Astrocyte of the spinal cord (primary cell): Measurements from ENCODE around the gene ACIN1.

ENCODE experiments used
- DNase-seq: peaks from one replicate; pipeline ENCODE4 v3.0.0; 2011; ENCODE audit warnings: low read depth, low spot score
- H3K4me3 ChIP-seq: 2 replicates; pipeline ENCODE4 v1.5.1; 2011; ENCODE audit warnings: low read depth, mild to moderate bottlenecking, low read length, moderate library complexity
- in situ Hi-C: cut with HindIII; loops from 2 replicates; pipeline ENCODE4 v1.10.0; 2017; ENCODE audit warnings: low sequenced_read_pairs
- TF ChIP-seq, protein P1 (sequence below): IDR thresholded peaks from 2 replicates; pipeline ENCODE4 v1.5.1; 2012; ENCODE audit warnings: low read depth, mild to moderate bottlenecking, low read length, inconsistent platforms

Gene ACIN1

DNA sequence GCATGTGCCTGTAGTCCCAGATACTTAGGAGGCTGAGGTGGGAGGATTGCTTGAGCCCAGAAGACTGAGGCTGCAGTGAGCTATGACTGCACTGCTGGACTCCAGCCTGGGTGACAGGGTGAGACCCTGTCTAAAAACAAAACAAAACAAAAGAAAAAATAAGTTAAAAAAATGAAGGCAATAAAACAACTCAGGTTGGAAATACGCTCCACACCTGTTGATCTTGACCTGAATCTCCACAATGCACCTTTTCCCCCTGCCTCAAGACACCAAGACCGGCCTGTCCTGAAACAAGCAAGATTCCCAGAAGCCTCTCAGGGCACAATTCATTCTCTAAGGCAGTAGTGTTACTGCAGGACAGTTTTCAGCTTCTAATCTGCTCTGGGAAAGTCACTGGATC lies 44.9 kb upstream of the ACIN1 start:
- in situ Hi-C loops, result no loop called here
- no peak for DNase-seq
- TF ChIP-seq, protein P1, sequence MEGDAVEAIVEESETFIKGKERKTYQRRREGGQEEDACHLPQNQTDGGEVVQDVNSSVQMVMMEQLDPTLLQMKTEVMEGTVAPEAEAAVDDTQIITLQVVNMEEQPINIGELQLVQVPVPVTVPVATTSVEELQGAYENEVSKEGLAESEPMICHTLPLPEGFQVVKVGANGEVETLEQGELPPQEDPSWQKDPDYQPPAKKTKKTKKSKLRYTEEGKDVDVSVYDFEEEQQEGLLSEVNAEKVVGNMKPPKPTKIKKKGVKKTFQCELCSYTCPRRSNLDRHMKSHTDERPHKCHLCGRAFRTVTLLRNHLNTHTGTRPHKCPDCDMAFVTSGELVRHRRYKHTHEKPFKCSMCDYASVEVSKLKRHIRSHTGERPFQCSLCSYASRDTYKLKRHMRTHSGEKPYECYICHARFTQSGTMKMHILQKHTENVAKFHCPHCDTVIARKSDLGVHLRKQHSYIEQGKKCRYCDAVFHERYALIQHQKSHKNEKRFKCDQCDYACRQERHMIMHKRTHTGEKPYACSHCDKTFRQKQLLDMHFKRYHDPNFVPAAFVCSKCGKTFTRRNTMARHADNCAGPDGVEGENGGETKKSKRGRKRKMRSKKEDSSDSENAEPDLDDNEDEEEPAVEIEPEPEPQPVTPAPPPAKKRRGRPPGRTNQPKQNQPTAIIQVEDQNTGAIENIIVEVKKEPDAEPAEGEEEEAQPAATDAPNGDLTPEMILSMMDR, result no peak
- no peak overlapping the region for H3K4me3 ChIP-seq

DNA sequence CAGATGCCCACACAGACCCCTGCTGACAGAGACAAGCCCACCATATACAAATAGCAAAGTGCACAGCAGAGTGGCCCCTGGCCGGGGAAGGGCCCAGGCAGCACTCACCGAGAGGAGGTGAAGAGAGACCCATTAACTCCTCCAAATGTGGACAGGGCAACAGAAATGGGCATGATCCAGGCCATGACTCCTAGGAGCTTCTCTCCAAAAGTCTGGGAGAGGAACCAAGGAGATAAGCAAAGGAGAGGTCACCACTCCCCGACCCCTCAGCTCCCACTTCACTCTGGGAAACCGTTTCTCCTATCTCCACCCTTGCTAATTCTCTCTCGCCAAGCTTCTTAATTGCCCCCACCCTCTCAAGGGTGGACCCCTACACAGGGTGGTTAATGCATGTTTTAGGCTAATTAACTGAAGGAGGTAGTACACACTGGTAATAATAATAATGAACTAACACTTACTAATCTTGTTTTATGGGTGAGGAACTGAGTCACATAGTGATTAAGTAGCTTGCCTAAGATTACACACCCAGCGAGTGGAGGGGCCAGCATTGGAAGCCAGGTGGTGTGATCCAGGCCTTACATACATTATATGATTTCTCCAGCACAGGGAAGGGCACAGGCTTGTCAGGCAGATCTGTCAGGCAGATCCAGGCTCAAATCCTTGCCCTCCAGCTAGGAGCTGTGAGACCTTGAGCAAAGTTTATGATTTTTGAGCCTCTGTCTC lies 43.0 kb upstream of the ACIN1 start:
- in situ Hi-C loops, result no loop called here
- TF ChIP-seq, protein P1, result no peak
- DNase-seq, result no peak
- H3K4me3 ChIP-seq, result no peak overlapping the region

DNA sequence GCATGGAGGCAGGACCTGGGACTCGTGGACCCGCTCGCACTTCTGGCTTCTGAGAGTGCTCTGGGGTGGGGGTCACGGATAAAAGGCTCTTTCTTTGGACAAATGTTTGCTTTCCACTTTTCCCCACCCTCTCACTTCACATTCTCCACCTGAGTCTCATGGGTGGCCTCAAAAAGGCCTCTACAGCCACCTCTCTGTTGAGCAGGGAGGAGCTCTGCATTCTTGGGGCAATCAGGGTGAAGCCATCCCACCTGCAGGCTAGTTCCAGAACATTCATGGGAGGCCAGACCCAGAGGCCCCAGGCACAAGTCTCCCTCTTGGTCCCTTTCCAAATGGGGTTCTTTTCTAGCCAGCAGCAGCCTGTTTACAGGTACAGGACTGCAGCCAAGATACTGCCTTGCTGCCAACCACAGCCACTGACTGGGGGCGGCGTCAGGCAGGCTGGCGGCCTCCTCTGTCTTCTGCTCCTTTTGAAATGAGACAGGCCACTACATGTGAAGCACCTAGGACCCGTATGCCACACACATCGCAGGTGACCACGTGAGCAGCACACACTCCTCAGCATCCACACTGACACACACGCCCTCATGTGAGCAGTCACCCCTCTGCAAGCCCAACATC lies 42.4 kb upstream of the ACIN1 start:
- DNase-seq, result no peak
- in situ Hi-C loops, result no loop called here
- no peak overlapping the region for H3K4me3 ChIP-seq
- TF ChIP-seq, protein P1, result no peak

DNA sequence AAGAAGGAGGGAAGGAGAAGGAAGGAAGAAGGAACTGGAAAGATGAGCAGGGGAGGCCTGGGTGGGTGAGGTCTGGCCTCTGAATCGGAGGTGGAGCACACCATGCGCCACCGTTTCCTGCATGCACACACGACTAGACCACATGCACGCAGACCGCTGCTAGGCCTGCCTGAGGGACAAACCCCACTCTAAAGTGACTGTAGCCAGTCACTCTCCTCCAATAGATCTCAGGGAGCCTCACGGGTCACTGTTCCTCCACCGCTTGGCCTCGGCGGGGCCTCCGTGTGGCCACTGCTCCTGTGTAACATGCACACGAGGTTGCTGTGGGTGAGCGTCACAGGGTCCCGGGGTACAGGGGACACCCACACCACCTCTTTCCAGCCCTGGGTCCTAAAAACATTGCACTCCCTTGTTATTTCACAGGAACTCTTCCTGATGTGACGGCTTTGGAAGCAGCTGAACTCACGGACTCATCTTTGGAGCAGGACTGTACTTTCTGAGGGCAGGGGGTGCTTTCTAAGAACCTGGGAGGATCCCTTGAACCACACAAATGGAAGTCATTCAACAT lies 41.7 kb upstream of the ACIN1 start:
- TF ChIP-seq, protein P1, result no peak
- H3K4me3 ChIP-seq, result no peak overlapping the region
- in situ Hi-C loops, result no loop called here
- no peak for DNase-seq

DNA sequence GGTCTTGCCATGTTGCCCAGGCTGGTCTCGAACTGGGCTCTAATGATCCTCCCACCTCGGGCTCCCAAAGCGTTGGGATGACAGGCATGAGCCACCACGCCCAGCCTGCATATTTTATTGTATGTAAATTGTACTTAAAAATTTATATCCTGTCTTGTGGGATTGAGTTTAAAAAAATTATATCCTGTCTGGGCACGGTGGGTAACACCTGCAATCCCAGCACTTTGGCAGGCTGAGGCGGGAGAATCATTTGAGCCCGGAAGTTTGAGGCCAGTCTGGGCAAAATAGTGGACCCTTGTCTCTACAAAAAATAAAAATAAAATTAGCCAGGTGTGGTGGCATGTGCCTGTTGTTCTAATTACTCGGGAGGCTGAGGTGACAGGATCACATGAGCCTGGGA lies 38.0 kb upstream of the ACIN1 start:
- TF ChIP-seq, protein P1, result no peak
- no peak for DNase-seq
- H3K4me3 ChIP-seq, result no peak overlapping the region
- in situ Hi-C loops, result no loop called here

DNA sequence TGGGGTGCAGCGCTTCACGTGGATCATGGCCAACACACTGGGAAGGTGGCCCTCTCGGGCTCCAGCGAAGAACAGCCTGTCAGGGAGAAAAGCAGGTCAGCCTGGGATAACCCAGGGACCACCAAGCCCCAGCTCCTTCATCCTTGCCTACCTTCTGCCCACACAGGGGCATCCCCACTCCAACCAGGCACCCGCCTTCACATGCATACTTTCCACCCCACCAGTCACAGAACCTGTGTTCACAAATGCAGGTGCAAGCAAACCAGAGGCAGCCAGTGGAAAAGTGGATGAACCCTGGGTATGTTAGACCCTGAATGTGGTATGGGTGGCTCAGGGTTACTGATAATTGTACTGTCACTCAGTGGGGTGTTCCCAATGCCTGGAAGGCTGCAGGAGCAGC lies 36.5 kb upstream of the ACIN1 start:
- H3K4me3 ChIP-seq, result no peak overlapping the region
- in situ Hi-C loops, result no loop called here
- TF ChIP-seq, protein P1, result no peak
- DNase-seq, result no peak
